ENCODE results near the gene THSD4.

THSD4 gene

GRCh38 chr15:71197620-71198019 lies 82.3 kb downstream of the THSD4 start:
- Histone ChIP-seq H2AFZ (ENCODE audit: low read length) (no peak overlapping the region), H4K20me1 (ENCODE audit: insufficient read depth, low read length) (no peaks in the 10 kb centered on the region), H3K9me3 (ENCODE audit: low read length) (no peaks in the 10 kb centered on the region), H3K79me2 (ENCODE audit: insufficient read depth, low read length) (no peaks in the 10 kb centered on the region), H3K4me3 (ENCODE audit: low read depth, low read length, poor library complexity, severe bottlenecking) (no peak overlapping the region), H3K9me2 (ENCODE audit: low read depth, low read length) (no peaks in the 10 kb centered on the region), H3K4me1 (ENCODE audit: insufficient read depth, low read length, severe bottlenecking) (no peaks in the 10 kb centered on the region), H3K9ac (ENCODE audit: low read length) (no peak overlapping the region), H3K27me3 (ENCODE audit: insufficient read depth, low read length) (no peaks in the 10 kb centered on the region), H3K36me3 (ENCODE audit: insufficient read depth, low read length) (no peaks in the 10 kb centered on the region), H3K27ac (ENCODE audit: low read depth, low read length, poor library complexity, severe bottlenecking) (no peak overlapping the region), H3K4me2 (ENCODE audit: low read length) (no peak overlapping the region), H3F3A (ENCODE audit: insufficient read depth, low read length) (no peaks in the 10 kb centered on the region)
- TF ChIP-seq EZH2 (IDR thresholded peaks at IDR 0.05; ENCODE audit: borderline replicate concordance, low read length): no peak
- TF ChIP-seq CTCF (IDR thresholded peaks at IDR 0.05; ENCODE audit: low read length): no peak

- TF ChIP-seq CTCF (IDR thresholded peaks at IDR 0.05; ENCODE audit: low read length) (no peak), EZH2 (IDR thresholded peaks at IDR 0.05; ENCODE audit: borderline replicate concordance, low read length) (no peak)
- no peak overlapping the region for H3K9ac ChIP-seq (ENCODE audit: low read length)
- no peaks in the 10 kb centered on the region for H3K36me3 ChIP-seq (ENCODE audit: insufficient read depth, low read length)
- no peak overlapping the region for H3K27ac ChIP-seq (ENCODE audit: low read depth, low read length, poor library complexity, severe bottlenecking)
- no peaks in the 10 kb centered on the region for H3K9me2 ChIP-seq (ENCODE audit: low read depth, low read length)
- no peaks in the 10 kb centered on the region for H3K79me2 ChIP-seq (ENCODE audit: insufficient read depth, low read length)
- H3K27me3 ChIP-seq (ENCODE audit: insufficient read depth, low read length): no peaks in the 10 kb centered on the region
- no peaks in the 10 kb centered on the region for H3K9me3 ChIP-seq (ENCODE audit: low read length)
- H3K4me1 ChIP-seq (ENCODE audit: insufficient read depth, low read length, severe bottlenecking): no peaks in the 10 kb centered on the region
- no peaks in the 10 kb centered on the region for H4K20me1 ChIP-seq (ENCODE audit: insufficient read depth, low read length)
- H3F3A ChIP-seq (ENCODE audit: insufficient read depth, low read length): no peaks in the 10 kb centered on the region
- no peak overlapping the region for H3K4me2 ChIP-seq (ENCODE audit: low read length)
- H3K4me3 ChIP-seq (ENCODE audit: low read depth, low read length, poor library complexity, severe bottlenecking): no peak overlapping the region
- H2AFZ ChIP-seq (ENCODE audit: low read length): no peak overlapping the region
These were observed 83.6 kb downstream of the THSD4 start for GRCh38 chr15:71198846-71199245.

- Histone ChIP-seq H2AFZ (ENCODE audit: low read length) (no peak overlapping the region), H3K9me2 (ENCODE audit: low read depth, low read length) (no peaks in the 10 kb centered on the region), H3K9ac (ENCODE audit: low read length) (no peak overlapping the region), H3K79me2 (ENCODE audit: insufficient read depth, low read length) (no peaks in the 10 kb centered on the region), H3K4me2 (ENCODE audit: low read length) (no peak overlapping the region), H4K20me1 (ENCODE audit: insufficient read depth, low read length) (no peaks in the 10 kb centered on the region), H3K4me1 (ENCODE audit: insufficient read depth, low read length, severe bottlenecking) (no peaks in the 10 kb centered on the region), H3K4me3 (ENCODE audit: low read depth, low read length, poor library complexity, severe bottlenecking) (no peak overlapping the region), H3K9me3 (ENCODE audit: low read length) (no peaks in the 10 kb centered on the region), H3K27me3 (ENCODE audit: insufficient read depth, low read length) (no peaks in the 10 kb centered on the region), H3F3A (ENCODE audit: insufficient read depth, low read length) (no peaks in the 10 kb centered on the region), H3K36me3 (ENCODE audit: insufficient read depth, low read length) (no peaks in the 10 kb centered on the region), H3K27ac (ENCODE audit: low read depth, low read length, poor library complexity, severe bottlenecking) (no peak overlapping the region)
- TF ChIP-seq EZH2 (IDR thresholded peaks at IDR 0.05; ENCODE audit: borderline replicate concordance, low read length) (no peak), CTCF (IDR thresholded peaks at IDR 0.05; ENCODE audit: low read length) (no peak)
These were observed 84.4 kb downstream of the THSD4 start for GRCh38 chr15:71199384-71200351.
